Measurements from ENCODE around the gene DNM2.
"Not testable (repeated sequence)": the region's sequence is repeated elsewhere in the genome, so short reads cannot be mapped to it uniquely, and the experiment has no call there.

The DNM2 gene

DNA sequence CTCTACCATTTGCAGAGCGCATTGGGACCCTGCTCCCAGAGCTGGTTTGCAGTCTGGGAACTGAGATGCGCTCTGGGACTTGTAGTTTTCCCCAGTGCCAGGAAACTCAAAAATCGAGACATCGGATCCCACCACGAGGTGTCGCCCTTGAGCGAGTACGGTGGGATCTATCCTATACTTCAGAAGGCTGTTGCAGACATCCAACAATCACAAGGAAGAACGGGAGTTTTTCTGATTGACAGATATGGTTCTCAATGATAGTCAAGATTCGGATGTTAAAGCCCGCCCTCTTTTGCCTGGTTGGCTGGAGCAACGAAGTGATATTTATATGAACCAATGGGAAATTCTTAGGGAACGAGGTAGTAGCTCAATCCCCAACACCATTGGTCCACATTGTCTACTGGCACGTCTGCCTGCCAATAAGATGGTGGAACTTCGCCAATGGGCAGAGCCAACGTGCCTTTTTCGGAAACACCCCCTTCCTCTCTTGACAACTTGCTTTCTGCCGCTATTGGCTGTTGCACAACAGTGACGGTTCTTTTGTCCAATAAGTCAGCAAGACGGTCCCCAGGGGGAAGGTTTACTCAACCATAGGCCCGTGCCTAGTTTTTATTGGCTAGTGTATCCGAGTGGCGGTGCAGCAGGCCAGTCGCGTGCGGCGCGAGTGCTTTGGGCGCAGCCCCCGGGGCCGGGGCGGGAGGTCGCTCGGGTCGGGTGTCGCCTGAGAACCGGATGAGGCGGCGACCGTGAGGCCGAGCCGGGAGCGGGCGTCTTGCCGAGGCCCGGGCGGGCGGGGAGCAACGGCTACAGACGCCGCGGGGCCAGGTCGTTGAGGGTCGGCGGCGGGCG, at the start of gene DNM2:
TSS of gene DNM2 (plus strand) at position 724 of the 849 bp plus-strand sequence. CDS start 164 bp downstream, outside the sequence.
- peak; percentile 99 for DNase-seq (ENCODE audit: low spot score)

- DNase-seq (ENCODE audit: low spot score): no peak
Measured at GRCh38 chr19:10669246-10669645, 48.6 kb upstream of the DNM2 start.

DNA sequence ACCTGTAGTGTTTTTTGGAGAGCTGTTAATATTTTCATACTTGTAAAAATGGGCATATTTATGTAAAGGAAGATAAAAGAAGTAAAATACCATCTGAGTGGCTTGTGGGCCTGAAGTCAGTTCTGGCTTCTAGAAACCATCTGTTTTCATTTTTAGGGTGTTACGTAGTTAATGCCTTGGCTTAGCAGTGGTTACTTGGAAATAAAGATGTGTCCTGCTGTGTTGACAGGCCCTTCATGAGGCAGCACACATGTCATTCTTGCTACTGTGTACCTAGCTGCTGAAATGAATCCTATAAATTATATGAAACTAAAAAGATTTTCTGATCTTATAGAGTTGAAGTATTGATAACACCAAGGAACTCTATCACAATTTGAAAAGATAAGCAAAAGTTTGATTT, 47.7 kb upstream of the DNM2 start:
- DNase-seq (ENCODE audit: low spot score): no peak

GRCh38 chr19:10670876-10671804, 46.7 kb upstream of the DNM2 start:
- no peak for DNase-seq (ENCODE audit: low spot score)

GRCh38 chr19:10671922-10672321, 46.0 kb upstream of the DNM2 start:
- DNase-seq (ENCODE audit: low spot score): not testable (repeated sequence)

GRCh38 chr19:10675214-10675613, 42.7 kb upstream of the DNM2 start:
- DNase-seq (ENCODE audit: low spot score): not testable (repeated sequence)

- no peak for DNase-seq (ENCODE audit: low spot score)
Measured at GRCh38 chr19:10677751-10678150, 40.1 kb upstream of the DNM2 start.

DNA sequence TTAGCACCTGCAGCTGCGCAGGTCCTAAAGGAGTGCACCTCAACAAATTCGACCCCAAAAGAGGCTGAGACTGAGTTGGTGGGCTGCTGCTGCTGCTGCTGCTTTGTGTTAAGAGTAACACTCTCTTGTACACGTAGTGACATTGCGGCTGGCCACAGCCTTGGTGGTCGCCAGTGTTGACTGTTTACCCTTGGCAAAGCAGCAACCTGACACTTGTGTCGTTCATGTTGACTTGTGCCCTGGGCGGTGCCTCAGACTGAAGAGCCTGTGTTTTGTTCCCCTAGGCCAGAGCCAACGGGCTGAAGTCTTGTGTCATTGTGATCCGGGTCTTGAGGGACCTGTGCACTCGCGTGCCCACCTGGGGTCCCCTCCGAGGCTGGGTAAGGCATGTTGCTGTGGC, 39.1 kb upstream of the DNM2 start:
- DNase-seq (ENCODE audit: low spot score): no peak

DNA sequence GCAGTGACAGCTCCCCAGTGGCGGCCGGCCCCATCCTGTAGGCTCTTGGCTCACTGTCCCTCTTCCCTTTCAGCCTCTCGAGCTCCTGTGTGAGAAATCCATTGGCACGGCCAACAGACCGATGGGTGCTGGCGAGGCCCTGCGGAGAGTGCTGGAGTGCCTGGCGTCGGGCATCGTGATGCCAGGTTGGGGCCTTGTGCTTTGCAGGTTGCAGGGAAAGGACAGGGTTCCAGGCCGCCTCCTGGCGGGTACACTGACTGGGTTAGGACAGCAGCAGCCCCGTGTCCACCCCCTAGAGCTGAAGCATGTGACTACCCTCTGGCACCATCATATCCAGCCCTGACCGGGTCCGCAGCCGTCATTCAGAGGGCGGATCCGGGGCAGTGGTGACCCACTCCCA, 38.1 kb upstream of the DNM2 start:
- no peak for DNase-seq (ENCODE audit: low spot score)

DNA sequence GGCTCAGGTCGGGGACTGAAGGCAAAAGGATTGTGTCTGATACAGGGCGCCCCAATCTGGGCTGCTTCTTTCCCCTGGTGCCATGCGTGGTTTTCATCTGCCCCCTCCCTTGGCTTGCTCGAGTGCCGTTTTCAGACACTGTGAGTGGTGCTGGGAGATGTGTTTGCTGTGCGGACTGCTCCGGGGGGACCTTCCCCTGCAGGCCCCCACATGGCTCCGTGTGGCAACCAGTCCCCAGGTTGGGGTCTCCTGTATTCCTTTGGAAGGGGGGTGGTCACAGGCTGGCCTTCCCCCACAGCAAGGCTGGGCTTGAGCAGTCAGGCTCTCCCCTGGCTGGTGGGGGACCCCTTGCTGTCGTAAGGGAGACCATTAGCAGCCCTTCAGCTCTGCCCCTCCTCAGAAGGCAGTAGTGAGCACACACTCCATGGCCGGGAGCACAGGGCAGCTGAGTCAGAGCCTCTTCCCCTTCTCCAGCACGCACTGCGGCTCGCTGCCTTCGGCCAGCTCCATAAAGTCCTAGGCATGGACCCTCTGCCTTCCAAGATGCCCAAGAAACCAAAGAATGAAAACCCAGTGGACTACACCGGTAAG, 37.2 kb upstream of the DNM2 start:
- DNase-seq (ENCODE audit: low spot score): no peak

DNA sequence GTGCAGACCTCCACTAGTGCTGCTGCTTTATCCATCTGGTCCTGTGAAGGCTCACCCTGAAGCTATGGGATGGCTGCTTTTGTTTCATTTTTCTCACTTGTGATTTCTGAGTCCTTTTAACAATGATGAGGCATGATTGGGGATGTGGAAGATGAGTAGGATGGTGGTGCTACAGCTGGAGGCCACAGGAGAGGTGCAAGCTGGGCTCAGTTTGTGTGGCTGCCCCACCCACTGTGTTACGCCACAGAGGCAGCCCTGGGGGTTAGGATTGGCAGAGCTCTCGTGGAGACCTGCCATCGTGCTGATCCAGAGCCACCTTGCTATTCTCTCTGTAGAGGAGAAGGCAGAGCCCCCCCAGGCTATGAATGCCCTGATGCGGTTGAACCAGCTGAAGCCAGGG, 36.2 kb upstream of the DNM2 start:
- no peak for DNase-seq (ENCODE audit: low spot score)

GRCh38 chr19:10682397-10683063, 35.3 kb upstream of the DNM2 start:
- no peak for DNase-seq (ENCODE audit: low spot score)

- DNase-seq (ENCODE audit: low spot score): no peak
Measured at GRCh38 chr19:10683064-10683426, 34.8 kb upstream of the DNM2 start.

- DNase-seq (ENCODE audit: low spot score): no peak
Measured at GRCh38 chr19:10683582-10683981, 34.3 kb upstream of the DNM2 start.

- DNase-seq (ENCODE audit: low spot score): no peak
Measured at GRCh38 chr19:10685210-10685609, 32.7 kb upstream of the DNM2 start.

GRCh38 chr19:10686193-10686592, 31.7 kb upstream of the DNM2 start:
- no peak for DNase-seq (ENCODE audit: low spot score)

GRCh38 chr19:10686661-10687517, 31.0 kb upstream of the DNM2 start:
- no peak for DNase-seq (ENCODE audit: low spot score)

DNA sequence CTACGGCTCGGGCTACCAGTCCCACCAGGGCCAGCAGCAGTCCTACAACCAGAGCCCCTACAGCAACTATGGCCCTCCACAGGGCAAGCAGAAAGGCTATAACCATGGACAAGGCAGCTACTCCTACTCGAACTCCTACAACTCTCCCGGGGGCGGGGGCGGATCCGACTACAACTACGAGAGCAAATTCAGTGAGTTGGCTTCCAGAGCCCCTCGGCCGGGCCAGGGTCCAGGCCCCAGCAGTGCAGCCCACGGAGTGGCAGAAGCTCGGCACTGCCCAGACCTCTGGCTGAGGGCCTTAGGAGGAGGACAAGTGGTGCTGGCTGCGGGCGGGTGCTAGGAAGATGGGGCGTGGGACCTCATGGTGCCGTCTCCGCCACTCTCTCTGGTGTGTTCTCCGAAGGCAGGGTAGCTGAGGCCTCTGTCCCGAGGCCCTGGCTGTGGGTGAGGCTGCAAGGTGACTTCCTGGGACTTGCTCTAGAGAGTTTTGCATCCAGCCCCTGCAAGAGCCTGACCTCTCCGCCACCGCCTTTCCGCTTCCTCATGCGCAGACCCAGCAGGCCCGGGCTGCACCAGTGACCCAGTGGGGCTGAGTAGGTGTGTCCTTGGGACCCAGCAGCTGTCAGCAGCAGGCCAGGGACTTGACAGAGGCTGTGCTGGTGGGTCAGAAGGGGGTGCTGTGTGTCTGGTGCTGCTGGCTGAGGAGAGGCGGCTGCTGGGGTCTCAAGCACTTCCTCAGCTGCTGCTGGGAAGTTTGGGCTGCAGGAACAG, 30.2 kb upstream of the DNM2 start:
- DNase-seq (ENCODE audit: low spot score): no peak

- DNase-seq (ENCODE audit: low spot score): no peak
Measured at GRCh38 chr19:10688545-10689280, 29.2 kb upstream of the DNM2 start.

DNA sequence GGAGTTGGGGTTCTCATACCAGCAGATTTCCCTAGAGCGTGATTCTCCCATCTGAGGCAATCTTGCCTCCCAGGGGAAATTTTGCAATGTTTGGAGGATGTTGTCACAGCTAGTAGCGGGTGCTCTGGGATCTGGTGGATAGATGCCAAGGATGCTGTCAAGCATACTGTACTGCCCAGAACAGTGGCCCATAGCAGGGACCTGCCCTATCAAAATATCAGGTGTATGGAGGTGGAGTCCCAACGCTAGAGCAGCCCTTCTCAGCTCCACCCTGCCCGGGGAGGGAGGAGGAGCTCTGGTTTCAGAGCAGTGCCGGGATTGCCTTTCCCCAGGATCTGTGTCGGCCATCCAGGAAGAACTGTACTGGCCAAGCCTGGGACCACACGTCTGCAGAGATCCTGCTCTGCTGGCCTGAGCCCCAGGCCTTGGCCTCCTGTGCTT, 27.5 kb upstream of the DNM2 start:
- DNase-seq (ENCODE audit: low spot score): no peak
